SK-N-MC (cell line): ENCODE data around the gene ZNHIT1.

ENCODE experiments used
- DNase-seq: peaks from one replicate; pipeline ENCODE4 v3.0.0-alpha.2; 2011; ENCODE audit warnings: low read depth, low spot score
- H3K27ac ChIP-seq: fragments of 200-600 bp; sonication (generic); 2 replicates; pipeline ENCODE4 v1.5.1; 2016; ENCODE audit warnings: mixed run types
- H3K36me3 ChIP-seq: fragments of 200-600 bp; sonication (generic); 2 replicates; pipeline ENCODE4 v1.6.1; 2017; ENCODE audit warnings: antibody characterized with exemption, low read length, mixed read lengths; ENCODE audit not compliant: insufficient read depth
- H3K4me3 ChIP-seq: fragments of 200-600 bp; sonication (generic); 2 replicates; pipeline ENCODE4 v1.5.1; 2016
- H3K9ac ChIP-seq: fragments of 200-600 bp; sonication (generic); 2 replicates; pipeline ENCODE4 v1.8.0; 2017; ENCODE audit warnings: mixed run types, mixed read lengths; ENCODE audit not compliant: insufficient read length
- H3K9me3 ChIP-seq: fragments of 200-600 bp; sonication (generic); 2 replicates; pipeline ENCODE4 v1.6.1; 2017; ENCODE audit warnings: low read depth, mild to moderate bottlenecking, antibody characterized with exemption, low read length, moderate library complexity, mixed read lengths
- EZH2 ChIP-seq: fragments of 200-600 bp; sonication (generic); IDR thresholded peaks from one replicate; pipeline ENCODE4 v1.6.1; 2017; ENCODE audit warnings: antibody characterized with exemption
- FOXP2 ChIP-seq: optimal IDR thresholded peaks from 2 replicates; pipeline ENCODE3; 2011; ENCODE audit warnings: mild to moderate bottlenecking, moderate library complexity; ENCODE audit not compliant: insufficient read depth; ENCODE audit errors: extremely low read length, control extremely low read depth
- POLR2AphosphoS5 ChIP-seq: IDR thresholded peaks from 2 replicates; pipeline ENCODE4 v1.6.1; 2012; ENCODE audit warnings: mild to moderate bottlenecking, low read depth, low read length, borderline replicate concordance

The ZNHIT1 gene

GRCh38 chr7:101235522-101235921 lies 17.6 kb downstream of the ZNHIT1 start:
- Histone ChIP-seq H3K27ac (no peak overlapping the region), H3K36me3 (no peaks in the 10 kb centered on the region; the same call in 1 of the 2 replicates), H3K9me3 (no peaks in the 10 kb centered on the region), H3K4me3 (no peak overlapping the region), H3K9ac (no peak overlapping the region)
- no peak for TF ChIP-seq EZH2
- TF ChIP-seq POLR2AphosphoS5, result no peak
- no peak for TF ChIP-seq FOXP2
- DNase-seq, result no peak

- H3K9me3 ChIP-seq, result no peaks in the 10 kb centered on the region
- no peak for DNase-seq
- H3K27ac ChIP-seq, result no peak overlapping the region
- TF ChIP-seq FOXP2 (no peak), EZH2 (no peak), POLR2AphosphoS5 (no peak)
- no peaks in the 10 kb centered on the region; the same call in 1 of the 2 replicates for H3K36me3 ChIP-seq
- no peak overlapping the region for H3K4me3 ChIP-seq
- H3K9ac ChIP-seq, result no peak overlapping the region
Observed at GRCh38 chr7:101236292-101236835, 18.4 kb downstream of the ZNHIT1 start.

GRCh38 chr7:101237206-101238067 lies 19.5 kb downstream of the ZNHIT1 start, which contains the start of gene CLDN15:
TSS of gene CLDN15 (minus strand) at chr7:101237802. CDS start at chr7:101237581, 221 bp downstream.
- Histone ChIP-seq H3K9ac (no peak within 1 kb of the TSS), H3K4me3 (no peak within 1 kb of the TSS), H3K9me3 (no peaks in the 10 kb centered on the region), H3K27ac (peak within 1 kb of the TSS; percentile 43; the same call in 1 of the 2 replicates), H3K36me3 (no peaks in the 10 kb centered on the region; the same call in 1 of the 2 replicates)
- TF ChIP-seq FOXP2 (no peak), POLR2AphosphoS5 (no peak), EZH2 (no peak)
- DNase-seq, result no peak

GRCh38 chr7:101238226-101239182 lies 20.5 kb downstream of the ZNHIT1 start:
- no peaks in the 10 kb centered on the region; the same call in 1 of the 2 replicates for H3K36me3 ChIP-seq
- TF ChIP-seq EZH2 (no peak), POLR2AphosphoS5 (no peak), FOXP2 (no peak)
- H3K9me3 ChIP-seq, result no peaks in the 10 kb centered on the region
- peak overlapping the region; percentile 43; the same call in 1 of the 2 replicates for H3K27ac ChIP-seq
- no peak overlapping the region for H3K9ac ChIP-seq
- DNase-seq, result no peak
- no peak overlapping the region for H3K4me3 ChIP-seq

GRCh38 chr7:101239191-101239950 lies 21.4 kb downstream of the ZNHIT1 start:
- Histone ChIP-seq H3K36me3 (no peaks in the 10 kb centered on the region; the same call in 1 of the 2 replicates), H3K4me3 (no peak overlapping the region), H3K27ac (no peak overlapping the region), H3K9ac (no peak overlapping the region), H3K9me3 (no peaks in the 10 kb centered on the region)
- TF ChIP-seq POLR2AphosphoS5 (no peak), EZH2 (no peak), FOXP2 (no peak)
- DNase-seq, result no peak

- no peak overlapping the region for H3K27ac ChIP-seq
- H3K36me3 ChIP-seq, result no peaks in the 10 kb centered on the region; the same call in 1 of the 2 replicates
- TF ChIP-seq POLR2AphosphoS5, result no peak
- no peak for TF ChIP-seq EZH2
- TF ChIP-seq FOXP2, result no peak
- no peak overlapping the region for H3K9ac ChIP-seq
- H3K4me3 ChIP-seq, result no peak overlapping the region
- no peak for DNase-seq
- no peaks in the 10 kb centered on the region for H3K9me3 ChIP-seq
Observed at GRCh38 chr7:101239951-101240220, 21.9 kb downstream of the ZNHIT1 start.

- no peak overlapping the region for H3K27ac ChIP-seq
- H3K9me3 ChIP-seq, result no peaks in the 10 kb centered on the region
- no peak for DNase-seq
Observed at GRCh38 chr7:101240226-101241014, 22.5 kb downstream of the ZNHIT1 start.

More at GRCh38 chr7:101240226-101241014, 22.5 kb downstream of the ZNHIT1 start:
- H3K4me3 ChIP-seq, result no peak overlapping the region
- TF ChIP-seq EZH2, result no peak
- TF ChIP-seq FOXP2, result no peak
- no peak for TF ChIP-seq POLR2AphosphoS5
- H3K36me3 ChIP-seq, result no peaks in the 10 kb centered on the region; the same call in 1 of the 2 replicates
- no peak overlapping the region for H3K9ac ChIP-seq
